Fibroblast of skin of right quadriceps (primary cell): ENCODE results near the gene CGRRF1.

Experiments used
- DNase-seq: peaks from one replicate; pipeline ENCODE4 v3.0.0-alpha.2; 2013

CGRRF1 gene

GRCh38 chr14:54582334-54582733 lies 72.6 kb downstream of the CGRRF1 start:
- DNase-seq, result no peak

- no peak for DNase-seq
These were observed 74.4 kb downstream of the CGRRF1 start for GRCh38 chr14:54584097-54584496.

- no peak for DNase-seq
These were observed 75.5 kb downstream of the CGRRF1 start for GRCh38 chr14:54585214-54585613.
